Putamen (tissue), 1 donor: Measurements from ENCODE around the gene SLC37A1.
A peak's percentile ranks its signal among the peaks of the same experiment; 100 is the strongest.
"Not testable (repeated sequence)": the region's sequence is repeated elsewhere in the genome, so short reads cannot be mapped to it uniquely, and the experiment has no call there.

Experiments used
- DNase-seq: peaks from one replicate; pipeline ENCODE4 v3.0.0-alpha.2; 2016; ENCODE audit warnings: low spot score

The SLC37A1 gene

GRCh38 chr21:42513151-42513984 lies at the start of gene SLC37A1:
Gene SLC37A1 (plus strand): TSS chr21:42513852. CDS start chr21:42518455, 4,603 bp downstream.
- no peak for DNase-seq

GRCh38 chr21:42463861-42464515 lies 49.7 kb upstream of the SLC37A1 start:
- DNase-seq = peak; percentile 60

GRCh38 chr21:42465008-42465802 lies 48.4 kb upstream of the SLC37A1 start:
- DNase-seq = no peak

GRCh38 chr21:42465803-42466127 lies 47.9 kb upstream of the SLC37A1 start:
- DNase-seq = no peak

- DNase-seq = no peak
These were observed 47.0 kb upstream of the SLC37A1 start for GRCh38 chr21:42466700-42467099.

- DNase-seq = no peak
These were observed 46.3 kb upstream of the SLC37A1 start for GRCh38 chr21:42467140-42467983.

GRCh38 chr21:42468491-42469131 lies 45.0 kb upstream of the SLC37A1 start:
- DNase-seq = no peak

GRCh38 chr21:42469272-42469671 lies 44.4 kb upstream of the SLC37A1 start:
- DNase-seq = no peak

- DNase-seq = not testable (repeated sequence)
These were observed 43.9 kb upstream of the SLC37A1 start for GRCh38 chr21:42469726-42470125.

GRCh38 chr21:42471206-42471605 lies 42.4 kb upstream of the SLC37A1 start:
- DNase-seq = no peak

- no peak for DNase-seq
These were observed 41.8 kb upstream of the SLC37A1 start for GRCh38 chr21:42471716-42472330.

GRCh38 chr21:42472521-42472920 lies 41.1 kb upstream of the SLC37A1 start:
- DNase-seq = no peak

GRCh38 chr21:42473498-42474042 lies 40.1 kb upstream of the SLC37A1 start:
- no peak for DNase-seq

- peak; percentile 37 for DNase-seq
These were observed 39.4 kb upstream of the SLC37A1 start for GRCh38 chr21:42474043-42474831.

- no peak for DNase-seq
These were observed 38.6 kb upstream of the SLC37A1 start for GRCh38 chr21:42475036-42475435.

- DNase-seq = no peak
These were observed 37.9 kb upstream of the SLC37A1 start for GRCh38 chr21:42475526-42476387.

GRCh38 chr21:42476388-42477331 lies 37.0 kb upstream of the SLC37A1 start:
- no peak for DNase-seq

- no peak for DNase-seq
These were observed 35.1 kb upstream of the SLC37A1 start for GRCh38 chr21:42478504-42478903.
